Spleen (tissue), 11 donors: ENCODE measurements around the gene NRXN2. TPM values are rescaled to one million over a fixed set of nuclear protein-coding genes. Genes with fewer than 3 reads are reported as not detected.

Experiments used
- DNase-seq: peaks from one replicate; pipeline ENCODE4 v3.0.0-alpha.2; 2020
- H3K27ac ChIP-seq, 8 donors: fragments of 200-600 bp; sonication (generic) in 7 of 8; 1 replicate in 4 of 8; 2 replicates in 4 of 8; pipeline versions ENCODE4 v1.5.0 to v1.8.0; 2016 to 2021; ENCODE audit warnings: inconsistent platforms in 4 of 8, mild to moderate bottlenecking in 4 of 8, moderate library complexity in 1 of 8
- H3K27me3 ChIP-seq, 7 donors: fragments of 200-600 bp; sonication (generic) in 6 of 7; replicated peaks in 1 of 7; 1 replicate in 4 of 7; 2 replicates in 3 of 7; pipeline versions ENCODE4 v1.5.0 to v1.8.0; 2016 to 2021; ENCODE audit warnings: inconsistent platforms in 3 of 7, mild to moderate bottlenecking in 1 of 7
- H3K36me3 ChIP-seq, 6 donors: fragments of 200-600 bp; sonication (generic) in 5 of 6; 1 replicate in 4 of 6; 2 replicates in 2 of 6; pipeline versions ENCODE4 v1.5.0 to v1.8.0; 2016 to 2021; ENCODE audit warnings: inconsistent platforms in 2 of 6
- H3K4me1 ChIP-seq, 6 donors: fragments of 200-600 bp; sonication (generic) in 5 of 6; 1 replicate in 3 of 6; 2 replicates in 3 of 6; pipeline versions ENCODE4 v1.5.0 to v1.8.0; 2016 to 2021; ENCODE audit warnings: inconsistent platforms in 3 of 6
- H3K4me3 ChIP-seq, 8 donors: fragments of 200-600 bp; sonication (generic) in 7 of 8; 1 replicate in 4 of 8; 2 replicates in 4 of 8; pipeline versions ENCODE4 v1.5.0 to v1.8.0; 2016 to 2021; ENCODE audit warnings: inconsistent platforms in 4 of 8, mild to moderate bottlenecking in 4 of 8, moderate library complexity in 2 of 8
- H3K9me3 ChIP-seq, 8 donors: fragments of 200-600 bp; sonication (generic) in 7 of 8; 1 replicate in 4 of 8; 2 replicates in 4 of 8; pipeline versions ENCODE4 v1.5.0 to v1.8.0; 2016 to 2021; ENCODE audit warnings: inconsistent platforms in 4 of 8
- CTCF ChIP-seq, 11 experiments: fragments of 200-600 bp in 7 of 11; fragments of 450-650 bp in 4 of 11; sonication (generic) in 4 of 11; IDR thresholded peaks in 8 of 11; conservative IDR thresholded peaks in 3 of 11; 1 replicate in 7 of 11; 2 replicates in 4 of 11; pipeline versions ENCODE4 v1.4.0 to v1.8.0; 2016 to 2021; ENCODE audit warnings: antibody characterized with exemption in 11 of 11, inconsistent platforms in 4 of 11, mild to moderate bottlenecking in 1 of 11
- POLR2A ChIP-seq, 3 donors: fragments of 450-650 bp; IDR thresholded peaks; one replicate each; pipeline ENCODE4 v1.5.1; 2017; ENCODE audit warnings: antibody characterized with exemption in 3 of 3, mild to moderate bottlenecking in 1 of 3
- POLR2AphosphoS5 ChIP-seq, 3 donors: sonication (generic); formaldehyde crosslinking; IDR thresholded peaks; one replicate each; pipeline ENCODE4 v1.5.1; 2017; ENCODE audit warnings: antibody characterized with exemption in 3 of 3
- WGBS, 5 donors: extraction: QIAGEN DNeasy Blood & Tissue Kit in 3 of 5; methylation state at CpG; one replicate each; pipeline versions ENCODE4 v1.1.5 to v1.1.7; 2013 to 2018; 5-methylcytosine and 5-hydroxymethylcytosine counted together
- intact Hi-C: fragments of 100-400 bp; cut with DNase I; formaldehyde crosslinking; loops from one replicate; pipeline ENCODE4 v1.15.0; 2023; ENCODE audit warnings: low total_unique reads
- polyA plus RNA-seq, 3 donors: library from polyadenylated mRNA; stranded (reverse); fragments of 200-250 nt; gene quantifications; one replicate each; pipeline ENCODE4 v1.2.1, GENCODE V29; 2013
- total RNA-seq, 7 donors: library from RNA; depleted of rRNA in 3 of 7; stranded (reverse); fragments of >200 nt in 3 of 7; fragmentation: NEBNext Ultra II Directional in 4 of 7; extraction: Animal tissue kit (Norgen Biotek cat#: 25700) in 4 of 7; gene quantifications; one replicate each; pipeline versions ENCODE4 v1.1.0 to v1.2.1, GENCODE V29; 2016 to 2021
- donor health status: healthy with polysubstance abuse.
- donor health status: DM: no; HTN: no; CAD: no; lungs with moderate emphysema.
- donor health status: DM: no; HTN: no; CAD: no.
- donor health status: Bipolar disorder and iron deficiency.
- donor health status: healthy.
- donor health status: DM: no; HTN: no; CAD: no.
- donor health status: DM: yes; HTN: yes; CAD: no.

NRXN2 gene
- total and polyA plus RNA-seq, 10 donors = 0.59 to 12.9 (median 3.0) TPM

- 8 to 16% (median 10%) methylated on average over 36 to 45 of the region's 45 CpGs for WGBS, 5 donors
- TF ChIP-seq CTCF (IDR thresholded peaks at IDR 0.05 in 8 of 11, conservative IDR thresholded peaks at IDR 0.05 in 3 of 11) (no peak), POLR2AphosphoS5 (IDR thresholded peaks at IDR 0.05) (no peak), POLR2A (IDR thresholded peaks at IDR 0.05) (no peak)
- peaks cover 4 to 100% (median 84%) of the 10 kb centered on the region in 7 donors for H3K27me3 ChIP-seq
- no peak overlapping the region for H3K27ac ChIP-seq
- peak overlapping the region in 2 of 8 donors; percentile 24 to 61 for H3K4me3 ChIP-seq
- no peaks in the 10 kb centered on the region for H3K9me3 ChIP-seq
- H3K4me1 ChIP-seq = peaks cover 3 to 37% (median 22%) of the 10 kb centered on the region in 6 donors
- no peak for DNase-seq
- H3K36me3 ChIP-seq = no peaks in the 10 kb centered on the region
- intact Hi-C loops = no loop called here
These were observed 10.5 kb downstream of the NRXN2 start for GRCh38 chr11:64712430-64713015.

GRCh38 chr11:64711956-64712362 is 11.0 kb downstream of the NRXN2 start:
- TF ChIP-seq POLR2AphosphoS5 (IDR thresholded peaks at IDR 0.05) (no peak), CTCF (IDR thresholded peaks at IDR 0.05 in 8 of 11, conservative IDR thresholded peaks at IDR 0.05 in 3 of 11) (no peak), POLR2A (IDR thresholded peaks at IDR 0.05) (no peak)
- H3K27ac ChIP-seq = no peak overlapping the region
- WGBS, 5 donors = 46 to 58% (median 55%) methylated on average over 19 of the region's 19 CpGs
- H3K27me3 ChIP-seq = peaks cover 4 to 98% (median 79%) of the 10 kb centered on the region in 7 donors
- no peaks in the 10 kb centered on the region for H3K9me3 ChIP-seq
- no peaks in the 10 kb centered on the region for H3K36me3 ChIP-seq
- peak overlapping the region in 1 of 8 donors; percentile 61 for H3K4me3 ChIP-seq
- intact Hi-C loops = no loop called here
- peaks cover 3 to 37% (median 22%) of the 10 kb centered on the region in 6 donors for H3K4me1 ChIP-seq
- no peak for DNase-seq

GRCh38 chr11:64711138-64711955 is 11.7 kb downstream of the NRXN2 start:
- intact Hi-C loops = no loop called here
- no peaks in the 10 kb centered on the region for H3K9me3 ChIP-seq
- H3K36me3 ChIP-seq = no peaks in the 10 kb centered on the region
- H3K27ac ChIP-seq = no peak overlapping the region
- no peak overlapping the region for H3K4me3 ChIP-seq
- peaks cover 3 to 37% (median 22%) of the 10 kb centered on the region in 6 donors for H3K4me1 ChIP-seq
- DNase-seq = no peak
- 18 to 24% (median 19%) methylated on average over 31 to 46 of the region's 46 CpGs for WGBS, 5 donors
- H3K27me3 ChIP-seq = peaks cover 4 to 98% (median 73%) of the 10 kb centered on the region in 7 donors
- TF ChIP-seq POLR2AphosphoS5 (IDR thresholded peaks at IDR 0.05) = no peak

GRCh38 chr11:64710418-64711137 is 12.4 kb downstream of the NRXN2 start:
- DNase-seq = no peak
- Histone ChIP-seq H3K36me3 (no peaks in the 10 kb centered on the region), H3K9me3 (no peaks in the 10 kb centered on the region), H3K4me3 (no peak overlapping the region), H3K27ac (no peak overlapping the region), H3K4me1 (peaks cover 3 to 37% (median 22%) of the 10 kb centered on the region in 6 donors), H3K27me3 (peaks cover 4 to 91% (median 66%) of the 10 kb centered on the region in 7 donors)
- 50 to 63% (median 52%) methylated on average over 12 to 13 of the region's 13 CpGs for WGBS, 5 donors
- TF ChIP-seq CTCF (IDR thresholded peaks at IDR 0.05 in 8 of 11, conservative IDR thresholded peaks at IDR 0.05 in 3 of 11) (no peak), POLR2A (IDR thresholded peaks at IDR 0.05) (no peak), POLR2AphosphoS5 (IDR thresholded peaks at IDR 0.05) (no peak)
- intact Hi-C loops = no loop called here
